OCI-LY7 (cell line): ENCODE measurements around the gene ZNF106. TPM values are rescaled to one million over a fixed set of nuclear protein-coding genes. Genes with fewer than 3 reads are reported as not detected.

ENCODE experiments used
- BruUV-seq: library from RNA; stranded (reverse); fragments of 400-500 nt; replicated peaks from 2 replicates; lab custom pipeline; 2021; lab: Mats Ljungman, UMichigan
- CTCF ChIA-PET: fragments of 300-600 bp; sonication (Branson Sonifier 250); formaldehyde crosslinking; loops from one replicate; lab custom pipeline; 2022; ENCODE audit warnings: antibody characterized with exemption; ENCODE audit not compliant: unreplicated experiment; lab: Charles Lee
- POLR2A ChIA-PET: fragments of 300-600 bp; sonication (Branson Sonifier 250); formaldehyde crosslinking; loops from one replicate; lab custom pipeline; 2022; ENCODE audit warnings: antibody characterized with exemption; lab: Charles Lee
- DNase-seq: peaks from one replicate; pipeline ENCODE4 v3.0.0-alpha.2; 2015; ENCODE audit warnings: low spot score
- H2AFZ ChIP-seq: fragments of 200-600 bp; sonication (generic), shearing (Covaris generic); 2 replicates; pipeline ENCODE4 v1.6.1; 2014; ENCODE audit warnings: mild to moderate bottlenecking, antibody characterized with exemption, low read length, moderate library complexity
- H3K27ac ChIP-seq: fragments of 200-600 bp; sonication (generic); 2 replicates; pipeline ENCODE4 v1.5.1; 2014; ENCODE audit warnings: mixed run types, low read depth, mild to moderate bottlenecking, moderate library complexity, low read length, inconsistent platforms; ENCODE audit not compliant: poor library complexity, severe bottlenecking
- H3K36me3 ChIP-seq: fragments of 200-600 bp; sonication (generic); 2 replicates; pipeline ENCODE4 v1.6.1; 2014; ENCODE audit warnings: mild to moderate bottlenecking, antibody characterized with exemption, low read length, moderate library complexity, mixed read lengths; ENCODE audit not compliant: insufficient read depth
- H3K4me1 ChIP-seq: fragments of 200-600 bp; sonication (generic); 2 replicates; pipeline ENCODE4 v1.5.1; 2014; ENCODE audit warnings: mild to moderate bottlenecking, low read length; ENCODE audit not compliant: insufficient read depth, poor library complexity, severe bottlenecking
- H3K4me2 ChIP-seq: fragments of 200-600 bp; sonication (generic); 2 replicates; pipeline ENCODE4 v1.6.1; 2014; ENCODE audit warnings: mild to moderate bottlenecking, low read length
- H3K4me3 ChIP-seq: fragments of 200-600 bp; sonication (generic); 2 replicates; pipeline ENCODE4 v1.5.1; 2014; ENCODE audit warnings: mild to moderate bottlenecking, low read depth, low read length; ENCODE audit not compliant: poor library complexity, severe bottlenecking
- H3K79me2 ChIP-seq: fragments of 200-600 bp; sonication (generic); 2 replicates; pipeline ENCODE4 v1.6.1; 2016; ENCODE audit warnings: low read depth, mild to moderate bottlenecking, low read length, moderate library complexity, mixed read lengths; ENCODE audit not compliant: insufficient read depth
- H3K9me2 ChIP-seq: fragments of 200-600 bp; sonication (generic); 2 replicates; pipeline ENCODE4 v1.6.1; 2016; ENCODE audit warnings: mild to moderate bottlenecking, low read length, mixed read lengths; ENCODE audit not compliant: insufficient read depth
- H3K9me3 ChIP-seq: fragments of 200-600 bp; sonication (generic); 2 replicates; pipeline ENCODE4 v1.6.1; 2014; ENCODE audit warnings: mild to moderate bottlenecking, mixed run types, low read length, mixed read lengths
- H4K20me1 ChIP-seq: fragments of 200-600 bp; sonication (generic); 2 replicates; pipeline ENCODE4 v1.6.1; 2014; ENCODE audit warnings: mild to moderate bottlenecking, antibody characterized with exemption, low read length, moderate library complexity, mixed read lengths; ENCODE audit not compliant: insufficient read depth
- EZH2phosphoT487 ChIP-seq: fragments of 200-600 bp; sonication (generic); IDR thresholded peaks from 2 replicates; pipeline ENCODE4 v1.6.1; 2018; ENCODE audit warnings: low read depth, borderline replicate concordance, mild to moderate bottlenecking, mixed run types, antibody characterized with exemption, low read length, moderate library complexity, mixed read lengths
- intact Hi-C: fragments of 100-400 bp; cut with micrococcal nuclease; formaldehyde crosslinking; loops from one replicate; pipeline ENCODE4 v1.10.0; 2022; ENCODE audit not compliant: unreplicated experiment
- total RNA-seq, 2 experiments: library from RNA; depleted of rRNA in 1 of 2; stranded (reverse); fragments of >200 nt in 1 of 2; shearing (Covaris generic) in 1 of 2; gene quantifications; 2 replicates each; pipeline ENCODE4 v1.2.3, GENCODE V29; 2014 to 2022
- TF ChIP-seq, protein P1 (sequence below): fragments of 200-600 bp; sonication (generic); conservative IDR thresholded peaks from 2 replicates; pipeline ENCODE4 v1.5.1; 2014; ENCODE audit warnings: mild to moderate bottlenecking, antibody characterized with exemption, low read length, moderate library complexity, mixed read lengths

The ZNF106 gene
- total RNA-seq, 2 experiments from 2014 or later, result 30.5 to 66.4 TPM

DNA sequence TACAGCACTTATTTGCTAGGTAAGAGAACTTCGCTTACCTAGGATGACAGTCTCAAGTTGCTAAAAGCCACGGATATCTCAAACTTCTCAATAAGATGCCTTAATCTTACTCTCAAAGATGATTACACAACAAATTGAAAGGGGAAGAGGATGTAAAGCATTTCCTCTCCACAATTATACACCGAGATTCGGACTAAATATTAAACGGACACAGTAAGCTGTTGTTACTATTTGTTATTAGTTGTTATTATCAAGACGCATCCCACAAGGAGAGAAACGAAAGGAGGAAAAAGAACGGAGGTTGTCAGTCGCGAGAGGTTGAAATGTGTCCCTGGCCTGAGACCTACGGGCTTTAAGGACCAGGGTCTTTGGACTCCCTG, 660 bp downstream of the ZNF106 start:
- ChIA-PET CTCF (interaction anchor here (1.1 to 1.2 kb wide), 2 partner anchors 14 to 58 kb away, joined by 3 read pairs; partner anchors contain the start of genes HAUS2 and LRRC57), POLR2A (interaction anchor here (0.7 to 2.1 kb wide), 5 partner anchors 9 to 156 kb away, joined by 3 to 10 read pairs (median 3); no protein-coding TSS in a partner anchor)
- Histone ChIP-seq H3K4me2 (peak overlapping the region; percentile 78), H3K4me1 (peaks cover 41% of the 10 kb centered on the region), H2AFZ (peak overlapping the region; percentile 73), H3K79me2 (peaks cover 29% of the 10 kb centered on the region), H3K27ac (peak overlapping the region; percentile 78), H3K9me3 (no peaks in the 10 kb centered on the region), H3K9me2 (no peaks in the 10 kb centered on the region), H3K36me3 (peaks cover 2% of the 10 kb centered on the region), H3K4me3 (peak overlapping the region; percentile 87), H4K20me1 (no peaks in the 10 kb centered on the region)
- intact Hi-C loops, result loop anchor here (2.0 kb wide), 1 partner anchor 59 kb away; the partner anchor contains the start of genes HAUS2 and LRRC57
- TF ChIP-seq, protein P1, sequence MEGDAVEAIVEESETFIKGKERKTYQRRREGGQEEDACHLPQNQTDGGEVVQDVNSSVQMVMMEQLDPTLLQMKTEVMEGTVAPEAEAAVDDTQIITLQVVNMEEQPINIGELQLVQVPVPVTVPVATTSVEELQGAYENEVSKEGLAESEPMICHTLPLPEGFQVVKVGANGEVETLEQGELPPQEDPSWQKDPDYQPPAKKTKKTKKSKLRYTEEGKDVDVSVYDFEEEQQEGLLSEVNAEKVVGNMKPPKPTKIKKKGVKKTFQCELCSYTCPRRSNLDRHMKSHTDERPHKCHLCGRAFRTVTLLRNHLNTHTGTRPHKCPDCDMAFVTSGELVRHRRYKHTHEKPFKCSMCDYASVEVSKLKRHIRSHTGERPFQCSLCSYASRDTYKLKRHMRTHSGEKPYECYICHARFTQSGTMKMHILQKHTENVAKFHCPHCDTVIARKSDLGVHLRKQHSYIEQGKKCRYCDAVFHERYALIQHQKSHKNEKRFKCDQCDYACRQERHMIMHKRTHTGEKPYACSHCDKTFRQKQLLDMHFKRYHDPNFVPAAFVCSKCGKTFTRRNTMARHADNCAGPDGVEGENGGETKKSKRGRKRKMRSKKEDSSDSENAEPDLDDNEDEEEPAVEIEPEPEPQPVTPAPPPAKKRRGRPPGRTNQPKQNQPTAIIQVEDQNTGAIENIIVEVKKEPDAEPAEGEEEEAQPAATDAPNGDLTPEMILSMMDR, result no peak
- no peak for TF ChIP-seq EZH2phosphoT487
- peak; percentile 31 for DNase-seq
- BruUV-seq, result TSS peak; percentile 76

DNA sequence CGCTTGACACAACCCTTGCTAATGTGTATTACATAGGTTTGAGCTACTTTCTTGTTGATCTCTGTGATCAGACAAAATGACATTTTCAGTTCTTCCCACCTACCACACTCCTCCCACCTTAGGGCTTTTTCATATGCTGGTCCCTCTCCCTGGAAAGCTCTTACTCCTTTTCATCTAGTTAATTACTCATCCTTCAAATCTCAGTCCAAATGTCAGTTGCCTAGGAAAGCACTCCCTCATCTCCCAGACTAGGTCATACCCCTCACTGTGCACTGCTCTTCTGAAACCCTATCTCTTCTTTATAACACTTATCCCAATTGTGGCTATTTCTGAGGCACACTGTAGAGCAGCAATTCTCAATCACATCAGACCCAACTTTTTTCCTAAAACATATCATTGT, 7.3 kb downstream of the ZNF106 start:
- intact Hi-C loops, result no loop called here
- Histone ChIP-seq H3K36me3 (peaks cover 21% of the 10 kb centered on the region), H3K9me2 (no peaks in the 10 kb centered on the region), H3K4me2 (no peak overlapping the region), H3K27ac (no peak overlapping the region), H3K9me3 (0 out of 2 replicates have a peak, but pooled peaks cover 7% of the 10 kb centered on the region), H3K79me2 (peaks cover 30% of the 10 kb centered on the region; the same call in 1 of the 2 replicates), H3K4me3 (no peak overlapping the region), H2AFZ (no peak overlapping the region), H4K20me1 (no peaks in the 10 kb centered on the region), H3K4me1 (no peaks in the 10 kb centered on the region)
- no peak for DNase-seq
- TF ChIP-seq, protein P1, result no peak
- no peak for TF ChIP-seq EZH2phosphoT487
- POLR2A ChIA-PET, result interaction anchor here (0.6 to 0.8 kb wide), 2 partner anchors 17 to 222 kb away, joined by 3 read pairs; no protein-coding TSS in a partner anchor
- CTCF ChIA-PET, result no interaction called here
- no TSS peak for BruUV-seq

DNA sequence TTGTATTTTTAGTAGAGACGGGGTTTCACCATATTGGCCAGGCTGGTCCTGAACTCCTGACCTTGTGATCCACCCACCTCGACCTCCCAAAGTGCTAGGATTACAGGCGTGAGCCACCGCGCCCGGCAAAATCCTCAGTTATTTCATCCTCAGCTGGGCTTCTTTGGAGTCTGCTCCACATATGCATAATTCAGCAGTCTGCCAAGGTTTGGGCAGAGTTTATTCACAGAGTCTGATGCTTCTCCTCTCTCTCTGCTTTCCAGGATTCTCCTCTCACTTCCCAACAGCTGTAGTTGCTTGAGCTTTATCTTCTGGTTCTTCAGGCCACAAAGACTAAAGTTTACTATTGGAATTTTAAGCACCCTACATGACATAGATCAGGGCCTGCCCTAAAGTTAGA, 8.2 kb downstream of the ZNF106 start:
- Histone ChIP-seq H3K27ac (no peak overlapping the region), H3K4me3 (no peak overlapping the region), H3K79me2 (peaks cover 24% of the 10 kb centered on the region; the same call in 1 of the 2 replicates), H3K9me2 (no peaks in the 10 kb centered on the region), H3K36me3 (peaks cover 21% of the 10 kb centered on the region), H3K9me3 (0 out of 2 replicates have a peak, but pooled peaks cover 7% of the 10 kb centered on the region), H3K4me2 (no peak overlapping the region), H2AFZ (no peak overlapping the region), H3K4me1 (no peaks in the 10 kb centered on the region), H4K20me1 (no peaks in the 10 kb centered on the region)
- intact Hi-C loops, result no loop called here
- no TSS peak for BruUV-seq
- no peak for DNase-seq
- POLR2A ChIA-PET, result no interaction called here
- no peak for TF ChIP-seq EZH2phosphoT487
- TF ChIP-seq, protein P1, result no peak
- CTCF ChIA-PET, result no interaction called here
